K562 (cell line): ENCODE measurements around the gene STT3B.

Experiments used
- CREB1 ChIP-seq, 2 experiments: sonication (generic) in 1 of 2; formaldehyde crosslinking in 1 of 2; IDR thresholded peaks; 2 replicates each; pipeline versions ENCODE4 v1.6.1 to v1.8.0; 2012 to 2022; ENCODE audit warnings: inconsistent platforms in 1 of 2, mild to moderate bottlenecking in 1 of 2, missing genetic modification reagents in 1 of 2, moderate library complexity in 1 of 2
- KAT7 ChIP-seq: sonication (generic); formaldehyde crosslinking; IDR thresholded peaks from 2 replicates; pipeline ENCODE4 v1.8.0; 2022; ENCODE audit warnings: missing genetic modification reagents, mild to moderate bottlenecking, borderline replicate concordance
- MAZ ChIP-seq, 2 experiments: fragments of 450-650 bp in 1 of 2; sonication (generic) in 1 of 2; formaldehyde crosslinking; IDR thresholded peaks in 1 of 2; conservative IDR thresholded peaks in 1 of 2; 2 replicates each; pipeline versions ENCODE4 v1.4.0 to v1.5.0; 2020; ENCODE audit warnings: mild to moderate bottlenecking in 1 of 2, missing genetic modification reagents in 1 of 2
- POLR2A ChIP-seq: fragments of 450-650 bp; conservative IDR thresholded peaks from 2 replicates; pipeline ENCODE4 v1.6.1; 2016
- RFX5 ChIP-seq: IDR thresholded peaks from 2 replicates; pipeline ENCODE4 v1.6.1; 2011; ENCODE audit warnings: low read depth, mild to moderate bottlenecking, improper control_type of control experiment, low read length
- SAFB2 ChIP-seq: fragments of 200-400 bp; formaldehyde crosslinking; IDR thresholded peaks from 2 replicates; pipeline ENCODE4 v1.6.1; 2018; ENCODE audit warnings: borderline replicate concordance, low read length, low read depth, moderate library complexity; ENCODE audit not compliant: severe bottlenecking
- SPI1 ChIP-seq: IDR thresholded peaks from 2 replicates; pipeline ENCODE4 v1.6.1; 2011; ENCODE audit warnings: low read depth, low read length, control low read depth, borderline replicate concordance
- TCF7L2 ChIP-seq: fragments of 150-350 bp; IDR thresholded peaks from 2 replicates; pipeline ENCODE4 v1.6.1; 2016; ENCODE audit warnings: low read depth, mild to moderate bottlenecking, low read length, moderate library complexity
- TF ChIP-seq, protein P1 (sequence below), 3 experiments: IDR thresholded peaks in 2 of 3; conservative IDR thresholded peaks in 1 of 3; 2 replicates each; pipeline ENCODE4 v1.5.1; 2011 to 2012; ENCODE audit warnings: low read length in 3 of 3, mild to moderate bottlenecking in 3 of 3, control low read depth in 2 of 3, improper control_type of control experiment in 1 of 3, inconsistent platforms in 1 of 3, low read depth in 1 of 3, mixed read lengths in 1 of 3, moderate library complexity in 1 of 3; ENCODE audit not compliant: insufficient read depth in 2 of 3

DNA sequence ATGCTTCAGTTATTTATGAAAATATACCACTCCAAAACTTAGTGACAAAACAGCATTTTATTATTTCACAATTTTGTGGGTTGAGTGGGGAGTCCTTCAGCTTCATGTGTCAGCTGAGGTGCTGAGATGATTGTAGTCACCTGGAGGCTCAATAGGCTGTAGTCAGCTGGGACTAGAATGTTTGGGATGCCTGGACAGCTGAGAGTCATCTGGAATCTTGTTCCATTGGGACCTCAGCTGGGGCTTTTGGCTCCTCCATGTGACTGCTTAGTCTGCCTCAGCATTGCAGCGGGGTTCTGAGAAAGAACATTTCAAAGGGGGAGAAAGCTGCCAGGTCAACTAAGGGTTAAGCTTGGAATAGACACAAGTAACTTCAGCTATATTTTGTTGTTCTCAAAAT lies 13.4 kb downstream of the STT3B start:
- TF ChIP-seq KAT7 = no peak
- no peak for TF ChIP-seq TCF7L2
- no peak for TF ChIP-seq POLR2A
- no peak for TF ChIP-seq SPI1
- TF ChIP-seq SAFB2 = no peak
- no peak for TF ChIP-seq RFX5
- TF ChIP-seq, protein P1, sequence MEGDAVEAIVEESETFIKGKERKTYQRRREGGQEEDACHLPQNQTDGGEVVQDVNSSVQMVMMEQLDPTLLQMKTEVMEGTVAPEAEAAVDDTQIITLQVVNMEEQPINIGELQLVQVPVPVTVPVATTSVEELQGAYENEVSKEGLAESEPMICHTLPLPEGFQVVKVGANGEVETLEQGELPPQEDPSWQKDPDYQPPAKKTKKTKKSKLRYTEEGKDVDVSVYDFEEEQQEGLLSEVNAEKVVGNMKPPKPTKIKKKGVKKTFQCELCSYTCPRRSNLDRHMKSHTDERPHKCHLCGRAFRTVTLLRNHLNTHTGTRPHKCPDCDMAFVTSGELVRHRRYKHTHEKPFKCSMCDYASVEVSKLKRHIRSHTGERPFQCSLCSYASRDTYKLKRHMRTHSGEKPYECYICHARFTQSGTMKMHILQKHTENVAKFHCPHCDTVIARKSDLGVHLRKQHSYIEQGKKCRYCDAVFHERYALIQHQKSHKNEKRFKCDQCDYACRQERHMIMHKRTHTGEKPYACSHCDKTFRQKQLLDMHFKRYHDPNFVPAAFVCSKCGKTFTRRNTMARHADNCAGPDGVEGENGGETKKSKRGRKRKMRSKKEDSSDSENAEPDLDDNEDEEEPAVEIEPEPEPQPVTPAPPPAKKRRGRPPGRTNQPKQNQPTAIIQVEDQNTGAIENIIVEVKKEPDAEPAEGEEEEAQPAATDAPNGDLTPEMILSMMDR (IDR thresholded peaks at IDR 0.05 in 2 of 3, conservative IDR thresholded peaks at IDR 0.05 in 1 of 3; ENCODE audit: insufficient read depth in 2 of 3, low read depth in 1 of 3, low read length in 3 of 3) = no peak
- no peak for TF ChIP-seq MAZ (CRISPR knock-in tag; conservative IDR thresholded peaks at IDR 0.05 in 1 of 2, IDR thresholded peaks at IDR 0.05 in 1 of 2)
- no peak for TF ChIP-seq CREB1 (IDR thresholded peaks at IDR 0.05)
- no peak for TF ChIP-seq CREB1 (CRISPR knock-in tag; IDR thresholded peaks at IDR 0.05)
